Measurements from ENCODE around the gene CPNE6. TPM values are rescaled to one million over a fixed set of nuclear protein-coding genes. Genes with fewer than 3 reads are reported as not detected.

CPNE6 gene
- total and polyA plus RNA-seq, 2 of the 13 experiments (the other 11 are each of a cell fraction or from before 2014, with no cell fraction given): not detected

DNA sequence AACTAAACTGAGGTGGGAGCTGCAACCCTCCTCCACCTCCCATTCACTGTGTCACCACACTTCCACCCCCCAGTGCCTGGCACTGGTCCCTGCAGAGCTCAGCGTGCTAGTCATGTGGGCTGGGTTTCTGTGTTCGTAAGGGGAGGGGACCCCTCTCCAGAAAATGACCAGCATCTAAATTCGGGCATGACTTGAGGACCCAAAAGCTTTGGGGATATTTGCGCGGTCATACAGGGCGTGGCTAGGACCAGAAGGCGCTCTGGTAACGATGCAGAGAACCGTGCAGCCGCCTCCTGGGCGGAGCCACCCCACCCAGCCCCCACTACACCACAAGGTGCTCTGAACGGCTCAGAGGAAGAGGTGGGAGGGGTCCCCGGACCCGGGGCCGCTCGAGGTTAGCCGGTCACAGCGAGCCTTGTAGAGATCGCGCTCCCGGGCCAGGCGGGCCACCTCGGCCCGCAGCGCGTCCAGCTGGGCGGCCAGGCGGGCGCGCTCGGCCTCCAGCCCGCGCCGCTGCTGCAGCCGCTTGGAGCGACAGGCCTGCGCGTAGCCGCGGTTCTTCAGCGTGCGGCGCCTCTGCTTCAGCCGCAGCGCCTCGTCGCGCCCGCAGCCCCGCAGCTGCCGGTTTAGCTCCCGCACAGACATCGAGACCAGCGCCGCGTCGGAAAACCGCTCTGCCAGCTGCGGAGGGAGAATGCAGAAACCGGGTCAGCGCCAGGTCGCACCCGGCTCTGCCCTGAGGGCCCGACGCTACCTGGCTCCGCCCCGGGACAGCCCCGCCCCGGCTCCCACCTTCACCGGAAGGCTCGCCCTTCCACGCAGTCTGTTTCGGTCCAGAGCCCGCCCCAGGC is 9.8 kb downstream of the CPNE6 start (continued):
- TF ChIP-seq, protein P1, sequence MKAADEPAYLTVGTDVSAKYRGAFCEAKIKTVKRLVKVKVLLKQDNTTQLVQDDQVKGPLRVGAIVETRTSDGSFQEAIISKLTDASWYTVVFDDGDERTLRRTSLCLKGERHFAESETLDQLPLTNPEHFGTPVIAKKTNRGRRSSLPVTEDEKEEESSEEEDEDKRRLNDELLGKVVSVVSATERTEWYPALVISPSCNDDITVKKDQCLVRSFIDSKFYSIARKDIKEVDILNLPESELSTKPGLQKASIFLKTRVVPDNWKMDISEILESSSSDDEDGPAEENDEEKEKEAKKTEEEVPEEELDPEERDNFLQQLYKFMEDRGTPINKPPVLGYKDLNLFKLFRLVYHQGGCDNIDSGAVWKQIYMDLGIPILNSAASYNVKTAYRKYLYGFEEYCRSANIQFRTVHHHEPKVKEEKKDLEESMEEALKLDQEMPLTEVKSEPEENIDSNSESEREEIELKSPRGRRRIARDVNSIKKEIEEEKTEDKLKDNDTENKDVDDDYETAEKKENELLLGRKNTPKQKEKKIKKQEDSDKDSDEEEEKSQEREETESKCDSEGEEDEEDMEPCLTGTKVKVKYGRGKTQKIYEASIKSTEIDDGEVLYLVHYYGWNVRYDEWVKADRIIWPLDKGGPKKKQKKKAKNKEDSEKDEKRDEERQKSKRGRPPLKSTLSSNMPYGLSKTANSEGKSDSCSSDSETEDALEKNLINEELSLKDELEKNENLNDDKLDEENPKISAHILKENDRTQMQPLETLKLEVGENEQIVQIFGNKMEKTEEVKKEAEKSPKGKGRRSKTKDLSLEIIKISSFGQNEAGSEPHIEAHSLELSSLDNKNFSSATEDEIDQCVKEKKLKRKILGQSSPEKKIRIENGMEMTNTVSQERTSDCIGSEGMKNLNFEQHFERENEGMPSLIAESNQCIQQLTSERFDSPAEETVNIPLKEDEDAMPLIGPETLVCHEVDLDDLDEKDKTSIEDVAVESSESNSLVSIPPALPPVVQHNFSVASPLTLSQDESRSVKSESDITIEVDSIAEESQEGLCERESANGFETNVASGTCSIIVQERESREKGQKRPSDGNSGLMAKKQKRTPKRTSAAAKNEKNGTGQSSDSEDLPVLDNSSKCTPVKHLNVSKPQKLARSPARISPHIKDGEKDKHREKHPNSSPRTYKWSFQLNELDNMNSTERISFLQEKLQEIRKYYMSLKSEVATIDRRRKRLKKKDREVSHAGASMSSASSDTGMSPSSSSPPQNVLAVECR (CRISPR knock-in tag; IDR thresholded peaks at IDR 0.05; ENCODE audit: borderline replicate concordance): peak; percentile 65; the same call in 1 of the 2 replicates
- TF ChIP-seq, protein P2, sequence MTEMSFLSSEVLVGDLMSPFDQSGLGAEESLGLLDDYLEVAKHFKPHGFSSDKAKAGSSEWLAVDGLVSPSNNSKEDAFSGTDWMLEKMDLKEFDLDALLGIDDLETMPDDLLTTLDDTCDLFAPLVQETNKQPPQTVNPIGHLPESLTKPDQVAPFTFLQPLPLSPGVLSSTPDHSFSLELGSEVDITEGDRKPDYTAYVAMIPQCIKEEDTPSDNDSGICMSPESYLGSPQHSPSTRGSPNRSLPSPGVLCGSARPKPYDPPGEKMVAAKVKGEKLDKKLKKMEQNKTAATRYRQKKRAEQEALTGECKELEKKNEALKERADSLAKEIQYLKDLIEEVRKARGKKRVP (CRISPR knock-in tag; IDR thresholded peaks at IDR 0.05): no peak
- no peak for TF ChIP-seq SMARCE1 (IDR thresholded peaks at IDR 0.05; ENCODE audit: borderline replicate concordance)
- peak; percentile 84; the same call in 1 of the 2 replicates for TF ChIP-seq ZNF552 (CRISPR knock-in tag; IDR thresholded peaks at IDR 0.05; ENCODE audit: borderline replicate concordance)
- no peak for TF ChIP-seq ZMYM3 (CRISPR knock-in tag; IDR thresholded peaks at IDR 0.05)
- peak; percentile 34; the same call in 1 of the 2 replicates for TF ChIP-seq ZFP90 (CRISPR knock-in tag; IDR thresholded peaks at IDR 0.05; ENCODE audit: borderline replicate concordance)
- TF ChIP-seq HCFC1 (IDR thresholded peaks at IDR 0.05; ENCODE audit: low read depth, low read length): no peak
- TF ChIP-seq, protein P3, sequence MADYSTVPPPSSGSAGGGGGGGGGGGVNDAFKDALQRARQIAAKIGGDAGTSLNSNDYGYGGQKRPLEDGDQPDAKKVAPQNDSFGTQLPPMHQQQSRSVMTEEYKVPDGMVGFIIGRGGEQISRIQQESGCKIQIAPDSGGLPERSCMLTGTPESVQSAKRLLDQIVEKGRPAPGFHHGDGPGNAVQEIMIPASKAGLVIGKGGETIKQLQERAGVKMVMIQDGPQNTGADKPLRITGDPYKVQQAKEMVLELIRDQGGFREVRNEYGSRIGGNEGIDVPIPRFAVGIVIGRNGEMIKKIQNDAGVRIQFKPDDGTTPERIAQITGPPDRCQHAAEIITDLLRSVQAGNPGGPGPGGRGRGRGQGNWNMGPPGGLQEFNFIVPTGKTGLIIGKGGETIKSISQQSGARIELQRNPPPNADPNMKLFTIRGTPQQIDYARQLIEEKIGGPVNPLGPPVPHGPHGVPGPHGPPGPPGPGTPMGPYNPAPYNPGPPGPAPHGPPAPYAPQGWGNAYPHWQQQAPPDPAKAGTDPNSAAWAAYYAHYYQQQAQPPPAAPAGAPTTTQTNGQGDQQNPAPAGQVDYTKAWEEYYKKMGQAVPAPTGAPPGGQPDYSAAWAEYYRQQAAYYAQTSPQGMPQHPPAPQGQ (CRISPR knock-in tag; IDR thresholded peaks at IDR 0.05; ENCODE audit: borderline replicate concordance): no peak
- TF ChIP-seq ZMYM4 (CRISPR knock-in tag; IDR thresholded peaks at IDR 0.05): peak; percentile 40; the same call in 1 of the 2 replicates
- TF ChIP-seq KLF11 (CRISPR knock-in tag; IDR thresholded peaks at IDR 0.05): 0 out of 2 replicates have a peak, but pooled peaks have one; percentile 47
- TF ChIP-seq, protein P4, sequence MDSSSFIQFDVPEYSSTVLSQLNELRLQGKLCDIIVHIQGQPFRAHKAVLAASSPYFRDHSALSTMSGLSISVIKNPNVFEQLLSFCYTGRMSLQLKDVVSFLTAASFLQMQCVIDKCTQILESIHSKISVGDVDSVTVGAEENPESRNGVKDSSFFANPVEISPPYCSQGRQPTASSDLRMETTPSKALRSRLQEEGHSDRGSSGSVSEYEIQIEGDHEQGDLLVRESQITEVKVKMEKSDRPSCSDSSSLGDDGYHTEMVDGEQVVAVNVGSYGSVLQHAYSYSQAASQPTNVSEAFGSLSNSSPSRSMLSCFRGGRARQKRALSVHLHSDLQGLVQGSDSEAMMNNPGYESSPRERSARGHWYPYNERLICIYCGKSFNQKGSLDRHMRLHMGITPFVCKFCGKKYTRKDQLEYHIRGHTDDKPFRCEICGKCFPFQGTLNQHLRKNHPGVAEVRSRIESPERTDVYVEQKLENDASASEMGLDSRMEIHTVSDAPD (CRISPR knock-in tag; IDR thresholded peaks at IDR 0.05): no peak
- TF ChIP-seq ZNF773 (CRISPR knock-in tag; IDR thresholded peaks at IDR 0.05; ENCODE audit: borderline replicate concordance): peak; percentile 96
- TF ChIP-seq, protein P5, sequence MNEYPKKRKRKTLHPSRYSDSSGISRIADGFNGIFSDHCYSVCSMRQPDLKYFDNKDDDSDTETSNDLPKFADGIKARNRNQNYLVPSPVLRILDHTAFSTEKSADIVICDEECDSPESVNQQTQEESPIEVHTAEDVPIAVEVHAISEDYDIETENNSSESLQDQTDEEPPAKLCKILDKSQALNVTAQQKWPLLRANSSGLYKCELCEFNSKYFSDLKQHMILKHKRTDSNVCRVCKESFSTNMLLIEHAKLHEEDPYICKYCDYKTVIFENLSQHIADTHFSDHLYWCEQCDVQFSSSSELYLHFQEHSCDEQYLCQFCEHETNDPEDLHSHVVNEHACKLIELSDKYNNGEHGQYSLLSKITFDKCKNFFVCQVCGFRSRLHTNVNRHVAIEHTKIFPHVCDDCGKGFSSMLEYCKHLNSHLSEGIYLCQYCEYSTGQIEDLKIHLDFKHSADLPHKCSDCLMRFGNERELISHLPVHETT (CRISPR knock-in tag; conservative IDR thresholded peaks at IDR 0.05): 0 out of 2 replicates have a peak, but pooled peaks have one; percentile 15
- TF ChIP-seq IRX3 (CRISPR knock-in tag; IDR thresholded peaks at IDR 0.05; ENCODE audit: borderline replicate concordance, low read depth): no peak
- TF ChIP-seq BORCS8-MEF2B (CRISPR knock-in tag; IDR thresholded peaks at IDR 0.05): no peak; the same call in 1 of the 2 replicates
- TF ChIP-seq AHR (CRISPR knock-in tag; IDR thresholded peaks at IDR 0.05): peak; percentile 89; the same call in 1 of the 2 replicates

Data from HepG2 (cell line).